Brain microvascular endothelial cell (primary cell): ENCODE data around the gene SMIM28.

Experiments used
- DNase-seq: peaks from one replicate; pipeline ENCODE4 v3.0.0-alpha.2; 2020
- H3K27ac ChIP-seq: fragments of 250-450 bp; sonication (Bioruptor Pico); 2 replicates; pipeline ENCODE4 v1.5.1; 2020; ENCODE audit warnings: mild to moderate bottlenecking, moderate library complexity
- H3K27me3 ChIP-seq: fragments of 250-450 bp; sonication (Bioruptor Pico); replicated peaks from 2 replicates; pipeline ENCODE4 v1.5.1; 2020; ENCODE audit warnings: mild to moderate bottlenecking
- H3K36me3 ChIP-seq: fragments of 250-450 bp; sonication (Bioruptor Pico); replicated peaks from 2 replicates; pipeline ENCODE4 v1.5.1; 2020; ENCODE audit warnings: mild to moderate bottlenecking
- H3K4me3 ChIP-seq: 2 replicates; pipeline ENCODE4 v1.5.1; 2011; ENCODE audit warnings: low read depth, mild to moderate bottlenecking, control low read depth, low read length, moderate library complexity
- CTCF ChIP-seq: IDR thresholded peaks from 2 replicates; pipeline ENCODE4 v1.5.1; 2011; ENCODE audit warnings: low read depth, mild to moderate bottlenecking, moderate library complexity, low read length, control low read depth, inconsistent platforms; ENCODE audit errors: missing control alignments
- in situ Hi-C: cut with HindIII; loops from 2 replicates; pipeline ENCODE4 v1.10.0; 2017; ENCODE audit warnings: low sequenced_read_pairs, low pct_ligation_motif_present

Gene SMIM28

GRCh38 chr6:138415125-138415524 is 37.4 kb downstream of the SMIM28 start:
- DNase-seq, result no peak
- TF ChIP-seq CTCF, result no peak
- in situ Hi-C loops, result no loop called here
- H3K36me3 ChIP-seq, result peaks cover 12% of the 10 kb centered on the region
- no peaks in the 10 kb centered on the region for H3K27me3 ChIP-seq
- no peak overlapping the region for H3K27ac ChIP-seq
- no peak overlapping the region for H3K4me3 ChIP-seq

GRCh38 chr6:138416206-138416605 is 38.5 kb downstream of the SMIM28 start:
- DNase-seq, result no peak
- Histone ChIP-seq H3K36me3 (peaks cover 12% of the 10 kb centered on the region), H3K4me3 (no peak overlapping the region), H3K27ac (no peak overlapping the region), H3K27me3 (no peaks in the 10 kb centered on the region)
- in situ Hi-C loops, result no loop called here
- TF ChIP-seq CTCF, result no peak

- Histone ChIP-seq H3K27ac (no peak overlapping the region), H3K4me3 (no peak overlapping the region), H3K27me3 (no peaks in the 10 kb centered on the region), H3K36me3 (peaks cover 8% of the 10 kb centered on the region)
- no peak for DNase-seq
- in situ Hi-C loops, result no loop called here
- no peak for TF ChIP-seq CTCF
Observed at GRCh38 chr6:138417493-138418117, 39.9 kb downstream of the SMIM28 start.

GRCh38 chr6:138418118-138418742 is 40.5 kb downstream of the SMIM28 start:
- no peak for TF ChIP-seq CTCF
- Histone ChIP-seq H3K27ac (no peak overlapping the region), H3K4me3 (no peak overlapping the region), H3K27me3 (no peaks in the 10 kb centered on the region), H3K36me3 (peaks cover 4% of the 10 kb centered on the region)
- in situ Hi-C loops, result no loop called here
- DNase-seq, result no peak

- no peaks in the 10 kb centered on the region for H3K27me3 ChIP-seq
- in situ Hi-C loops, result no loop called here
- no peak overlapping the region for H3K27ac ChIP-seq
- TF ChIP-seq CTCF, result no peak
- H3K36me3 ChIP-seq, result peaks cover 10% of the 10 kb centered on the region
- no peak overlapping the region for H3K4me3 ChIP-seq
- DNase-seq, result no peak
Observed at GRCh38 chr6:138419766-138420165, 42.1 kb downstream of the SMIM28 start.

- in situ Hi-C loops, result no loop called here
- no peak overlapping the region for H3K4me3 ChIP-seq
- H3K36me3 ChIP-seq, result peaks cover 10% of the 10 kb centered on the region
- no peak for TF ChIP-seq CTCF
- no peak overlapping the region for H3K27ac ChIP-seq
- DNase-seq, result no peak
- H3K27me3 ChIP-seq, result no peaks in the 10 kb centered on the region
Observed at GRCh38 chr6:138420356-138420755, 42.7 kb downstream of the SMIM28 start.
